GM12878 (cell line): ENCODE data around the gene SAMD4A. TPM values are rescaled to one million over a fixed set of nuclear protein-coding genes. Genes with fewer than 3 reads are reported as not detected.

Experiments used
- ATAC-seq: fragments of 200-7000 bp; cut with Tn5 transposase; 3 replicates; pipeline ENCODE4 v1.9.1; 2020; ENCODE audit warnings: mild to moderate bottlenecking, moderate library complexity
- BruUV-seq: library from RNA; stranded (reverse); fragments of 400-500 nt; replicated peaks from 2 replicates; lab custom pipeline; 2021; lab: Mats Ljungman, UMichigan
- CTCF ChIA-PET: fragments of 300-600 bp; sonication (Branson Sonifier 250); formaldehyde crosslinking; extraction: SDS; loops from one replicate; lab custom pipeline; 2021; ENCODE audit warnings: inconsistent platforms; lab: Yijun Ruan, JAX
- POLR2A ChIA-PET: fragments of 350-600 bp; formaldehyde crosslinking; extraction: SDS; loops from one replicate; lab custom pipeline; 2021; ENCODE audit warnings: inconsistent platforms; lab: Charles Lee
- RAD21 ChIA-PET: fragments of 300-600 bp; sonication (Branson Sonifier 250); formaldehyde crosslinking; loops from one replicate; lab custom pipeline; 2023; ENCODE audit warnings: antibody characterized with exemption; ENCODE audit not compliant: unreplicated experiment; lab: Charles Lee
- SMC1A ChIA-PET: fragments of 300-600 bp; sonication (Branson Sonifier 250); formaldehyde crosslinking; loops from one replicate; lab custom pipeline; 2023; ENCODE audit not compliant: unreplicated experiment, uncharacterized antibody; lab: Charles Lee
- DNase-seq: peaks from one replicate; pipeline ENCODE4 v3.0.0-alpha.2; 2011; ENCODE audit warnings: low read depth, low spot score
- FAIRE-seq: peaks from 3 replicates; lab custom pipeline; 2011; peaks lifted over from hg19 to GRCh38; lab: Jason Lieb, UNC
- H2AFZ ChIP-seq: 2 replicates; pipeline ENCODE4 v1.6.0; 2011; ENCODE audit warnings: low read depth, low read length, control low read depth; ENCODE audit not compliant: control insufficient read depth
- H3K27ac ChIP-seq: 2 replicates; pipeline ENCODE4 v1.5.1; 2011; ENCODE audit warnings: control low read depth; ENCODE audit not compliant: control insufficient read depth, insufficient read depth
- H3K27me3 ChIP-seq, 2 experiments: replicated peaks in 1 of 2; 2 replicates each; pipeline versions ENCODE4 v1.6.0 to v1.6.1; 2011; ENCODE audit warnings: low read length in 1 of 2; ENCODE audit not compliant: control insufficient read depth in 2 of 2, insufficient read depth in 2 of 2
- H3K36me3 ChIP-seq, 2 experiments: 2 replicates each; pipeline ENCODE4 v1.5.1; 2011; ENCODE audit warnings: low read length in 1 of 2; ENCODE audit not compliant: control insufficient read depth in 2 of 2, insufficient read depth in 2 of 2
- H3K4me1 ChIP-seq: 2 replicates; pipeline ENCODE4 v1.6.1; 2011; ENCODE audit warnings: mild to moderate bottlenecking, low read length, moderate library complexity, mixed read lengths; ENCODE audit not compliant: control insufficient read depth, insufficient read depth
- H3K4me2 ChIP-seq: 2 replicates; pipeline ENCODE4 v1.6.0; 2011; ENCODE audit warnings: control low read depth; ENCODE audit not compliant: control insufficient read depth, insufficient read depth
- H3K4me3 ChIP-seq: fragments of 200-600 bp; sonication (generic); 2 replicates; pipeline ENCODE4 v1.5.1; 2016
- H3K79me2 ChIP-seq: 2 replicates; pipeline ENCODE4 v1.6.0; 2011; ENCODE audit warnings: low read length; ENCODE audit not compliant: control insufficient read depth, insufficient read depth
- H3K9ac ChIP-seq: 2 replicates; pipeline ENCODE4 v1.8.0; 2011; ENCODE audit warnings: low read length, control low read depth, mixed read lengths; ENCODE audit not compliant: control insufficient read depth, insufficient read depth
- H3K9me3 ChIP-seq: replicated peaks from 3 replicates; pipeline ENCODE4 v1.5.1; 2011; ENCODE audit warnings: mild to moderate bottlenecking, low read length; ENCODE audit not compliant: control insufficient read depth, insufficient read depth
- H4K20me1 ChIP-seq: 2 replicates; pipeline ENCODE4 v1.6.0; 2011; ENCODE audit not compliant: control insufficient read depth, insufficient read depth
- EED ChIP-seq: sonication (generic); IDR thresholded peaks from 2 replicates; pipeline ENCODE4 v1.6.1; 2016; ENCODE audit warnings: antibody characterized with exemption, low read depth
- EGR1 ChIP-seq, 2 experiments: IDR thresholded peaks; 1 replicate in 1 of 2; 2 replicates in 1 of 2; pipeline ENCODE4 v1.6.1; 2011 to 2012; ENCODE audit warnings: low read depth in 2 of 2, low read length in 2 of 2, borderline replicate concordance in 1 of 2, mild to moderate bottlenecking in 1 of 2, moderate library complexity in 1 of 2
- KLF5 ChIP-seq: fragments of 450-650 bp; IDR thresholded peaks from 2 replicates; pipeline ENCODE4 v1.6.1; 2014; ENCODE audit warnings: mild to moderate bottlenecking; ENCODE audit not compliant: partially characterized antibody
- LARP7 ChIP-seq: fragments of 450-650 bp; IDR thresholded peaks from 2 replicates; pipeline ENCODE4 v1.6.1; 2017; ENCODE audit warnings: mild to moderate bottlenecking
- MEF2B ChIP-seq: fragments of 450-650 bp; IDR thresholded peaks from 2 replicates; pipeline ENCODE4 v1.6.1; 2018; ENCODE audit warnings: mild to moderate bottlenecking, moderate library complexity; ENCODE audit not compliant: partially characterized antibody, poor library complexity, severe bottlenecking
- MLLT1 ChIP-seq: fragments of 450-650 bp; IDR thresholded peaks from 2 replicates; pipeline ENCODE4 v1.6.1; 2016; ENCODE audit warnings: mild to moderate bottlenecking
- MTA3 ChIP-seq: IDR thresholded peaks from 2 replicates; pipeline ENCODE4 v1.6.1; 2012; ENCODE audit warnings: low read length, inconsistent platforms, borderline replicate concordance
- MYC ChIP-seq: IDR thresholded peaks from 2 replicates; pipeline ENCODE4 v1.6.1; 2011; ENCODE audit warnings: mild to moderate bottlenecking, low read length, moderate library complexity, inconsistent platforms; ENCODE audit not compliant: insufficient read depth, insufficient replicate concordance, insufficient read length, severe bottlenecking
- NR2F1 ChIP-seq: fragments of 450-650 bp; conservative IDR thresholded peaks from 2 replicates; pipeline ENCODE4 v1.6.1; 2017; ENCODE audit warnings: mild to moderate bottlenecking
- POLR2AphosphoS2 ChIP-seq: IDR thresholded peaks from 2 replicates; pipeline ENCODE4 v1.6.1; 2011; ENCODE audit warnings: low read depth, mild to moderate bottlenecking, low read length, improper control_type of control experiment, moderate library complexity
- RFX5 ChIP-seq: IDR thresholded peaks from 2 replicates; pipeline ENCODE4 v1.6.1; 2011; ENCODE audit warnings: low read depth, low read length, improper control_type of control experiment
- SREBF1 ChIP-seq: IDR thresholded peaks from 2 replicates; pipeline ENCODE4 v1.6.1; 2012; ENCODE audit warnings: mild to moderate bottlenecking, low read length
- YY1 ChIP-seq: IDR thresholded peaks from 2 replicates; pipeline ENCODE4 v1.6.1; 2011; ENCODE audit warnings: low read depth, mild to moderate bottlenecking, low read length
- ZBTB33 ChIP-seq: fragments of 450-650 bp; IDR thresholded peaks from 2 replicates; pipeline ENCODE4 v1.6.1; 2017; ENCODE audit warnings: mild to moderate bottlenecking
- ZNF24 ChIP-seq: fragments of 450-650 bp; IDR thresholded peaks from 2 replicates; pipeline ENCODE4 v1.6.1; 2017; ENCODE audit warnings: antibody characterized with exemption, mild to moderate bottlenecking
- ZSCAN29 ChIP-seq: fragments of 450-650 bp; IDR thresholded peaks from 2 replicates; pipeline ENCODE4 v1.6.1; 2017; ENCODE audit warnings: mild to moderate bottlenecking, moderate library complexity
- ZZZ3 ChIP-seq: IDR thresholded peaks from 2 replicates; pipeline ENCODE4 v1.6.1; 2011; ENCODE audit warnings: low read depth; ENCODE audit not compliant: control insufficient read depth, insufficient read length
- WGBS: methylation state at CpG from one replicate; pipeline ENCODE4 v1.1.6; 2016; ENCODE audit warnings: low lambda C conversion rate; ENCODE audit not compliant: insufficient replicate concordance, insufficient coverage; ENCODE audit errors: missing lambda C conversion rate; 5-methylcytosine and 5-hydroxymethylcytosine counted together
- in situ Hi-C: fragments of 300-500 bp; cut with MboI; formaldehyde crosslinking; loops from 9 replicates; pipeline ENCODE4 v1.14.3; 2018; ENCODE audit warnings: mixed read lengths
- intact Hi-C: fragments of 100-400 bp; cut with micrococcal nuclease; formaldehyde crosslinking; loops from one replicate; pipeline ENCODE4 v1.14.2; 2022; ENCODE audit not compliant: unreplicated experiment
- polyA plus RNA-seq, 11 experiments: library from polyadenylated mRNA; depleted of rRNA in 4 of 11; unstranded in 6 of 11; stranded (reverse) in 5 of 11; fragments of >200 nt; fragmentation: Nextera tagmentation in 4 of 11; fragmentation: Illumina TruSeq in 1 of 11; extraction: Ambion mirVana in 4 of 11; extraction: Trizol in 1 of 11; gene quantifications; 1 replicate in 1 of 11; 2 replicates in 10 of 11; pipeline versions ENCODE4 v1.2.1 to v1.2.3, GENCODE V29; 2011 to 2016; ENCODE audit warnings: inconsistent platforms in 2 of 11, missing spikeins in 2 of 11, low read depth in 1 of 11
- total RNA-seq, 4 experiments: library from RNA; depleted of rRNA in 3 of 4; stranded (reverse); fragments of >200 nt in 3 of 4; fragmentation: Illumina TruSeq in 1 of 4; extraction: Trizol in 1 of 4; gene quantifications; 2 replicates each; pipeline versions ENCODE4 v1.2.1 to v1.2.3, GENCODE V29; 2013 to 2021

SAMD4A gene
- total and polyA plus RNA-seq, 10 of the 15 experiments (the other 5 are each of a cell fraction or from before 2014, with no cell fraction given): 0.05 to 0.56 (median 0.31) TPM

GRCh38 chr14:54813081-54813480, 246.2 kb downstream of the SAMD4A start:
- Histone ChIP-seq H3K4me3 (no peak overlapping the region), H3K9me3 (no peaks in the 10 kb centered on the region), H3K4me1 (no peaks in the 10 kb centered on the region), H3K9ac (no peak overlapping the region), H3K27ac (no peak overlapping the region), H3K79me2 (no peaks in the 10 kb centered on the region), H4K20me1 (no peaks in the 10 kb centered on the region), H2AFZ (no peak overlapping the region), H3K4me2 (no peak overlapping the region), H3K27me3 (no peaks in the 10 kb centered on the region), H3K36me3 (no peaks in the 10 kb centered on the region)
- POLR2A ChIA-PET: no interaction called here
- TF ChIP-seq YY1 (no peak), ZBTB33 (no peak), MTA3 (no peak), ZSCAN29 (no peak), LARP7 (no peak), MYC (no peak), NR2F1 (no peak), ZZZ3 (no peak), RFX5 (no peak), POLR2AphosphoS2 (no peak), MEF2B (no peak), ZNF24 (no peak), MLLT1 (no peak), EGR1 (IDR thresholded peaks at IDR 0.05; ENCODE audit: borderline replicate concordance in 1 of 2, low read depth in 2 of 2, low read length in 2 of 2) (no peak), EED (no peak), KLF5 (no peak), SREBF1 (no peak)
- ATAC-seq: no peak
- 75% methylated on average over 2 of the region's 2 CpGs for WGBS
- no TSS peak for BruUV-seq
- CTCF ChIA-PET: interaction anchor here (1.7 kb wide), 2 partner anchors 69 to 90 kb away, joined by 6 read pairs; partner anchors contain the start of gene GCH1
- intact Hi-C loops: no loop called here
- FAIRE-seq: no peak
- no peak for DNase-seq
- SMC1A ChIA-PET: interaction anchor here (0.7 to 1.1 kb wide), 4 partner anchors 9 to 76 kb away, joined by 3 to 4 read pairs (median 3); no protein-coding TSS in a partner anchor
- RAD21 ChIA-PET: no interaction called here
- in situ Hi-C loops: no loop called here
